HG03108 (cell line): ENCODE results near the gene PRKCQ.

Experiments
- ATAC-seq: cut with Tn5 transposase; IDR thresholded peaks from one replicate; pipeline ENCODE4 v1.9.1; 2021; ENCODE audit warnings: moderate library complexity; ENCODE audit not compliant: unreplicated experiment

The PRKCQ gene

GRCh38 chr10:6579904-6580278, at the start of gene PRKCQ:
Gene PRKCQ, minus strand, starts transcription at chr10:6580276. Its CDS starts 65,141 bp downstream, at chr10:6515135.
- no peak for ATAC-seq

GRCh38 chr10:6625428-6625827, 45.4 kb upstream of the PRKCQ start:
- ATAC-seq, result no peak

GRCh38 chr10:6624392-6624791, 44.3 kb upstream of the PRKCQ start:
- ATAC-seq, result no peak

- no peak for ATAC-seq
Measured at GRCh38 chr10:6622921-6623320, 42.8 kb upstream of the PRKCQ start.

- ATAC-seq, result no peak
Measured at GRCh38 chr10:6621536-6621935, 41.5 kb upstream of the PRKCQ start.

GRCh38 chr10:6619660-6620059, 39.6 kb upstream of the PRKCQ start:
- ATAC-seq, result no peak

GRCh38 chr10:6618340-6618739, 38.3 kb upstream of the PRKCQ start:
- ATAC-seq, result no peak

- ATAC-seq, result no peak
Measured at GRCh38 chr10:6617309-6618076, 37.4 kb upstream of the PRKCQ start.

GRCh38 chr10:6615971-6616370, 35.9 kb upstream of the PRKCQ start:
- ATAC-seq, result no peak

GRCh38 chr10:6612371-6612770, 32.3 kb upstream of the PRKCQ start:
- no peak for ATAC-seq

- no peak for ATAC-seq
Measured at GRCh38 chr10:6610647-6611046, 30.6 kb upstream of the PRKCQ start.

GRCh38 chr10:6609625-6610024, 29.5 kb upstream of the PRKCQ start:
- ATAC-seq, result no peak

GRCh38 chr10:6607778-6608177, 27.7 kb upstream of the PRKCQ start:
- no peak for ATAC-seq

- no peak for ATAC-seq
Measured at GRCh38 chr10:6607182-6607581, 27.1 kb upstream of the PRKCQ start.

GRCh38 chr10:6603142-6604125, 23.4 kb upstream of the PRKCQ start:
- no peak for ATAC-seq

- ATAC-seq, result no peak
Measured at GRCh38 chr10:6602700-6603084, 22.6 kb upstream of the PRKCQ start.

GRCh38 chr10:6602026-6602699, 22.1 kb upstream of the PRKCQ start:
- no peak for ATAC-seq

GRCh38 chr10:6601246-6601805, 21.2 kb upstream of the PRKCQ start:
- no peak for ATAC-seq

GRCh38 chr10:6600224-6600987, 20.3 kb upstream of the PRKCQ start:
- ATAC-seq, result no peak

- ATAC-seq, result no peak
Measured at GRCh38 chr10:6598679-6599078, 18.6 kb upstream of the PRKCQ start.
